ENCODE measurements around the gene FBRS.
"Not testable (repeated sequence)": the region's sequence is repeated elsewhere in the genome, so short reads cannot be mapped to it uniquely, and the experiment has no call there.

Gene FBRS

GRCh38 chr16:30669903-30670824 is 11.9 kb downstream of the FBRS start:
- TF ChIP-seq POLR2AphosphoS5 (IDR thresholded peaks at IDR 0.05; ENCODE audit: low read depth, low read length), result peak; percentile 48; the same call in 1 of the 2 replicates
- no peak for TF ChIP-seq POU2F2 (IDR thresholded peaks at IDR 0.05; ENCODE audit: low read depth, low read length)
- no peak for TF ChIP-seq PAX5 (IDR thresholded peaks at IDR 0.05; ENCODE audit: insufficient read depth, low read length, severe bottlenecking)
- TF ChIP-seq POLR2A (IDR thresholded peaks at IDR 0.05; ENCODE audit: low read depth, low read length), result 0 out of 2 replicates have a peak, but pooled peaks have one; percentile 35
- FAIRE-seq (no peak), DNase-seq (ENCODE audit: insufficient read length, low spot score) (no peak)

- no peak for DNase-seq (ENCODE audit: insufficient read length, low spot score)
- no peak for TF ChIP-seq PAX5 (IDR thresholded peaks at IDR 0.05; ENCODE audit: insufficient read depth, low read length, severe bottlenecking)
- TF ChIP-seq POLR2AphosphoS5 (IDR thresholded peaks at IDR 0.05; ENCODE audit: low read depth, low read length), result no peak
- no peak for TF ChIP-seq SPI1 (IDR thresholded peaks at IDR 0.05; ENCODE audit: low read depth, low read length)
- TF ChIP-seq POLR2A (IDR thresholded peaks at IDR 0.05; ENCODE audit: low read depth, low read length), result no peak
- no peak for TF ChIP-seq TAF1 (IDR thresholded peaks at IDR 0.05; ENCODE audit: low read depth, low read length)
- TF ChIP-seq POU2F2 (IDR thresholded peaks at IDR 0.05; ENCODE audit: low read depth, low read length), result no peak
- no peak for FAIRE-seq
Measured at GRCh38 chr16:30675143-30675542, 16.9 kb downstream of the FBRS start.

- FAIRE-seq, result no peak
- TF ChIP-seq SPI1 (IDR thresholded peaks at IDR 0.05; ENCODE audit: low read depth, low read length), result no peak
- TF ChIP-seq PAX5 (IDR thresholded peaks at IDR 0.05; ENCODE audit: insufficient read depth, low read length, severe bottlenecking), result no peak
- no peak for TF ChIP-seq POU2F2 (IDR thresholded peaks at IDR 0.05; ENCODE audit: low read depth, low read length)
- TF ChIP-seq TAF1 (IDR thresholded peaks at IDR 0.05; ENCODE audit: low read depth, low read length), result no peak
- no peak for TF ChIP-seq POLR2AphosphoS5 (IDR thresholded peaks at IDR 0.05; ENCODE audit: low read depth, low read length)
- DNase-seq (ENCODE audit: insufficient read length, low spot score), result no peak
Measured at GRCh38 chr16:30677931-30678585, 19.8 kb downstream of the FBRS start.

- FAIRE-seq (no peak), DNase-seq (ENCODE audit: insufficient read length, low spot score) (no peak)
- no peak for TF ChIP-seq POU2F2 (IDR thresholded peaks at IDR 0.05; ENCODE audit: low read depth, low read length)
- TF ChIP-seq PAX5 (IDR thresholded peaks at IDR 0.05; ENCODE audit: insufficient read depth, low read length, severe bottlenecking), result no peak
- no peak for TF ChIP-seq TAF1 (IDR thresholded peaks at IDR 0.05; ENCODE audit: low read depth, low read length)
- TF ChIP-seq POLR2A (IDR thresholded peaks at IDR 0.05; ENCODE audit: low read depth, low read length), result no peak
- TF ChIP-seq POLR2AphosphoS5 (IDR thresholded peaks at IDR 0.05; ENCODE audit: low read depth, low read length), result no peak
- TF ChIP-seq SPI1 (IDR thresholded peaks at IDR 0.05; ENCODE audit: low read depth, low read length), result no peak
Measured at GRCh38 chr16:30678586-30678970, 20.3 kb downstream of the FBRS start.

- FAIRE-seq, result no peak
- TF ChIP-seq POLR2AphosphoS5 (IDR thresholded peaks at IDR 0.05; ENCODE audit: low read depth, low read length), result no peak
- no peak for TF ChIP-seq POU2F2 (IDR thresholded peaks at IDR 0.05; ENCODE audit: low read depth, low read length)
- no peak for TF ChIP-seq TAF1 (IDR thresholded peaks at IDR 0.05; ENCODE audit: low read depth, low read length)
- no peak for TF ChIP-seq POLR2A (IDR thresholded peaks at IDR 0.05; ENCODE audit: low read depth, low read length)
- no peak for TF ChIP-seq SPI1 (IDR thresholded peaks at IDR 0.05; ENCODE audit: low read depth, low read length)
- no peak for TF ChIP-seq PAX5 (IDR thresholded peaks at IDR 0.05; ENCODE audit: insufficient read depth, low read length, severe bottlenecking)
- no peak for DNase-seq (ENCODE audit: insufficient read length, low spot score)
Measured at GRCh38 chr16:30680326-30680725, 22.1 kb downstream of the FBRS start.

- no peak for FAIRE-seq
- TF ChIP-seq POLR2A (IDR thresholded peaks at IDR 0.05; ENCODE audit: low read depth, low read length), result no peak
- TF ChIP-seq SPI1 (IDR thresholded peaks at IDR 0.05; ENCODE audit: low read depth, low read length), result no peak
- no peak for TF ChIP-seq TAF1 (IDR thresholded peaks at IDR 0.05; ENCODE audit: low read depth, low read length)
- TF ChIP-seq POLR2AphosphoS5 (IDR thresholded peaks at IDR 0.05; ENCODE audit: low read depth, low read length), result no peak
- no peak for TF ChIP-seq POU2F2 (IDR thresholded peaks at IDR 0.05; ENCODE audit: low read depth, low read length)
- no peak for TF ChIP-seq PAX5 (IDR thresholded peaks at IDR 0.05; ENCODE audit: insufficient read depth, low read length, severe bottlenecking)
- no peak for DNase-seq (ENCODE audit: insufficient read length, low spot score)
Measured at GRCh38 chr16:30688701-30689100, 30.5 kb downstream of the FBRS start.

- DNase-seq (ENCODE audit: insufficient read length, low spot score), result no peak
- no peak for FAIRE-seq
- no peak for TF ChIP-seq POU2F2 (IDR thresholded peaks at IDR 0.05; ENCODE audit: low read depth, low read length)
Measured at GRCh38 chr16:30691907-30692306, 33.7 kb downstream of the FBRS start.

GRCh38 chr16:30692396-30693064 is 34.3 kb downstream of the FBRS start:
- DNase-seq (ENCODE audit: insufficient read length, low spot score) (no peak), FAIRE-seq (no peak)
- TF ChIP-seq POLR2AphosphoS5 (IDR thresholded peaks at IDR 0.05; ENCODE audit: low read depth, low read length) (no peak), SPI1 (IDR thresholded peaks at IDR 0.05; ENCODE audit: low read depth, low read length) (no peak), PAX5 (IDR thresholded peaks at IDR 0.05; ENCODE audit: insufficient read depth, low read length, severe bottlenecking) (no peak), TAF1 (IDR thresholded peaks at IDR 0.05; ENCODE audit: low read depth, low read length) (no peak), POU2F2 (IDR thresholded peaks at IDR 0.05; ENCODE audit: low read depth, low read length) (no peak), POLR2A (IDR thresholded peaks at IDR 0.05; ENCODE audit: low read depth, low read length) (no peak)

- FAIRE-seq (no peak), DNase-seq (ENCODE audit: insufficient read length, low spot score) (no peak)
- no peak for TF ChIP-seq POU2F2 (IDR thresholded peaks at IDR 0.05; ENCODE audit: low read depth, low read length)
- TF ChIP-seq SPI1 (IDR thresholded peaks at IDR 0.05; ENCODE audit: low read depth, low read length), result no peak
- no peak for TF ChIP-seq PAX5 (IDR thresholded peaks at IDR 0.05; ENCODE audit: insufficient read depth, low read length, severe bottlenecking)
- TF ChIP-seq POLR2AphosphoS5 (IDR thresholded peaks at IDR 0.05; ENCODE audit: low read depth, low read length), result no peak
- TF ChIP-seq TAF1 (IDR thresholded peaks at IDR 0.05; ENCODE audit: low read depth, low read length), result no peak
- no peak for TF ChIP-seq POLR2A (IDR thresholded peaks at IDR 0.05; ENCODE audit: low read depth, low read length)
Measured at GRCh38 chr16:30694926-30695693, 36.9 kb downstream of the FBRS start.

- FAIRE-seq; DNase-seq (ENCODE audit: insufficient read length, low spot score): not testable (repeated sequence)
Measured at GRCh38 chr16:30696646-30697045, 38.4 kb downstream of the FBRS start.
